HepG2 (cell line): ENCODE results near the gene FRMD8. TPM values are rescaled to one million over a fixed set of nuclear protein-coding genes. Genes with fewer than 3 reads are reported as not detected.
A peak's percentile ranks its signal among the peaks of the same experiment; 100 is the strongest.

Source experiments
- HCFC1 ChIP-seq: fragments of 150-350 bp; IDR thresholded peaks from 2 replicates; pipeline ENCODE4 v1.6.1; 2014; ENCODE audit warnings: low read depth, low read length
- HNRNPH1 ChIP-seq: fragments of 200-400 bp; formaldehyde crosslinking; optimal IDR thresholded peaks from 2 replicates; pipeline ENCODE3; 2017; ENCODE audit warnings: mild to moderate bottlenecking, low read depth, low read length
- HOXD1 ChIP-seq: sonication (generic); formaldehyde crosslinking; IDR thresholded peaks from 2 replicates; pipeline ENCODE4 v1.5.0; 2020; ENCODE audit warnings: missing genetic modification reagents
- PRPF4 ChIP-seq: fragments of 200-400 bp; formaldehyde crosslinking; IDR thresholded peaks from 2 replicates; pipeline ENCODE4 v1.6.1; 2016; ENCODE audit warnings: low read length, low read depth; ENCODE audit not compliant: poor library complexity, severe bottlenecking
- SP4 ChIP-seq: sonication (generic); formaldehyde crosslinking; IDR thresholded peaks from 2 replicates; pipeline ENCODE4 v1.8.1; 2023; ENCODE audit warnings: mild to moderate bottlenecking, missing genetic modification reagents
- YEATS4 ChIP-seq: sonication (generic); formaldehyde crosslinking; IDR thresholded peaks from 2 replicates; pipeline ENCODE4 v1.4.0; 2020; ENCODE audit warnings: missing genetic modification reagents, borderline replicate concordance
- ZKSCAN1 ChIP-seq: fragments of 150-350 bp; IDR thresholded peaks from 2 replicates; pipeline ENCODE4 v1.6.1; 2014; ENCODE audit warnings: low read length
- ZNF333 ChIP-seq: sonication (generic); formaldehyde crosslinking; IDR thresholded peaks from 2 replicates; pipeline ENCODE4 v1.4.0; 2020; ENCODE audit warnings: mild to moderate bottlenecking, missing genetic modification reagents, borderline replicate concordance
- ZNF530 ChIP-seq: sonication (generic); formaldehyde crosslinking; IDR thresholded peaks from 2 replicates; pipeline ENCODE4 v1.5.0; 2020; ENCODE audit warnings: low read depth, mild to moderate bottlenecking, missing genetic modification reagents
- polyA plus RNA-seq, 8 experiments: library from polyadenylated mRNA; depleted of rRNA in 3 of 8; stranded (reverse) in 7 of 8; unstranded in 1 of 8; fragments of >200 nt; fragmentation: Illumina TruSeq in 4 of 8; extraction: Trizol in 4 of 8; gene quantifications; 2 replicates each; pipeline versions ENCODE4 v1.2.1 to v1.2.3, GENCODE V29; 2011 to 2016; ENCODE audit warnings: low read depth in 4 of 8, missing spikeins in 1 of 8, mixed read lengths in 1 of 8; ENCODE audit not compliant: insufficient read depth in 1 of 8
- total RNA-seq, 5 experiments: library from RNA; depleted of rRNA; stranded (reverse); fragments of >200 nt; fragmentation: Illumina TruSeq; extraction: Trizol; gene quantifications; 2 replicates each; pipeline ENCODE4 v1.2.3, GENCODE V29; 2016; ENCODE audit warnings: low read depth in 1 of 5
- TF ChIP-seq, protein P1 (sequence below): sonication (generic); formaldehyde crosslinking; IDR thresholded peaks from 2 replicates; pipeline ENCODE4 v1.4.0; 2020; ENCODE audit warnings: mild to moderate bottlenecking, missing genetic modification reagents
- TF ChIP-seq, protein P2 (sequence below): sonication (generic); formaldehyde crosslinking; IDR thresholded peaks from 2 replicates; pipeline ENCODE4 v1.4.0; 2020; ENCODE audit warnings: missing genetic modification reagents, borderline replicate concordance
- TF ChIP-seq, protein P3 (sequence below): sonication (generic); formaldehyde crosslinking; IDR thresholded peaks from 2 replicates; pipeline ENCODE4 v1.4.0; 2020; ENCODE audit warnings: missing genetic modification reagents, mild to moderate bottlenecking, borderline replicate concordance
- TF ChIP-seq, protein P4 (sequence below): sonication (generic); formaldehyde crosslinking; IDR thresholded peaks from 2 replicates; pipeline ENCODE4 v1.4.0; 2020; ENCODE audit warnings: missing genetic modification reagents

FRMD8 gene
- total and polyA plus RNA-seq, 2 of the 13 experiments (the other 11 are each of a cell fraction or from before 2014, with no cell fraction given) = 5.8 to 20.6 TPM

DNA sequence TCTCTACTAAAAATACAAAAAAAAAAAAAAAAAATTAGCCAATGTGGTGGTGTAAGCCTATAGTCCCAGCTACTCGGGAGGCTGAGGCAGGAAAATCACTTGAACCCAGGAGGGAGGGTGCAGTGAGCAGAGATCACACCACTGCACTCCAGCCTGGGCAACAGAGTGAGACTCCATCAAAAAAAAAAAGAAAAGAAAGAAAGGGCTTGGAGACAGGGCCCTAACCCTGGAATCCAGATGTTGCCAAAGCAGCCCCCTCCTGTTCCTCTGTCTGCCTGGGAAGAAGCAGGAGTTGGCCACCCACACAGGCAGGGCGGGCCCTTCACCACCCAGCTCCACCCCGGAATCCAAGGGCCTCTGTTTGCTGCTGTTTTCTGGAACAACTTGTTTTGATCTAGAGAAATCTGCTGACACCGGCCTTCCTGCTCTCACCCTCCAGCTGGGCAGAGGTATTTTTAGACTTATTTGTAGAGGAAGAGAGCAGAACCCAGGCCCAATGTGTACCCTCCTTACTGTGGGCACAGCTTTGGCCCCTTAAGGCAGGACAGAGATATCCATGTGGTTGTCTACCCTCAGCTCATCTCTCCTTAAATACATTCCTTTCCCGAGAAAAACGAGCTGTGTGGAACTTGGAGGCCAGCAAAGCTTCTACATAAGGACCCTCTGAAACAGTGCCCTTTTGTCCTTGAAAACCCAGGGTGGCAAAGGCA lies 33.5 kb downstream of the FRMD8 start (continued):
- TF ChIP-seq, protein P1, sequence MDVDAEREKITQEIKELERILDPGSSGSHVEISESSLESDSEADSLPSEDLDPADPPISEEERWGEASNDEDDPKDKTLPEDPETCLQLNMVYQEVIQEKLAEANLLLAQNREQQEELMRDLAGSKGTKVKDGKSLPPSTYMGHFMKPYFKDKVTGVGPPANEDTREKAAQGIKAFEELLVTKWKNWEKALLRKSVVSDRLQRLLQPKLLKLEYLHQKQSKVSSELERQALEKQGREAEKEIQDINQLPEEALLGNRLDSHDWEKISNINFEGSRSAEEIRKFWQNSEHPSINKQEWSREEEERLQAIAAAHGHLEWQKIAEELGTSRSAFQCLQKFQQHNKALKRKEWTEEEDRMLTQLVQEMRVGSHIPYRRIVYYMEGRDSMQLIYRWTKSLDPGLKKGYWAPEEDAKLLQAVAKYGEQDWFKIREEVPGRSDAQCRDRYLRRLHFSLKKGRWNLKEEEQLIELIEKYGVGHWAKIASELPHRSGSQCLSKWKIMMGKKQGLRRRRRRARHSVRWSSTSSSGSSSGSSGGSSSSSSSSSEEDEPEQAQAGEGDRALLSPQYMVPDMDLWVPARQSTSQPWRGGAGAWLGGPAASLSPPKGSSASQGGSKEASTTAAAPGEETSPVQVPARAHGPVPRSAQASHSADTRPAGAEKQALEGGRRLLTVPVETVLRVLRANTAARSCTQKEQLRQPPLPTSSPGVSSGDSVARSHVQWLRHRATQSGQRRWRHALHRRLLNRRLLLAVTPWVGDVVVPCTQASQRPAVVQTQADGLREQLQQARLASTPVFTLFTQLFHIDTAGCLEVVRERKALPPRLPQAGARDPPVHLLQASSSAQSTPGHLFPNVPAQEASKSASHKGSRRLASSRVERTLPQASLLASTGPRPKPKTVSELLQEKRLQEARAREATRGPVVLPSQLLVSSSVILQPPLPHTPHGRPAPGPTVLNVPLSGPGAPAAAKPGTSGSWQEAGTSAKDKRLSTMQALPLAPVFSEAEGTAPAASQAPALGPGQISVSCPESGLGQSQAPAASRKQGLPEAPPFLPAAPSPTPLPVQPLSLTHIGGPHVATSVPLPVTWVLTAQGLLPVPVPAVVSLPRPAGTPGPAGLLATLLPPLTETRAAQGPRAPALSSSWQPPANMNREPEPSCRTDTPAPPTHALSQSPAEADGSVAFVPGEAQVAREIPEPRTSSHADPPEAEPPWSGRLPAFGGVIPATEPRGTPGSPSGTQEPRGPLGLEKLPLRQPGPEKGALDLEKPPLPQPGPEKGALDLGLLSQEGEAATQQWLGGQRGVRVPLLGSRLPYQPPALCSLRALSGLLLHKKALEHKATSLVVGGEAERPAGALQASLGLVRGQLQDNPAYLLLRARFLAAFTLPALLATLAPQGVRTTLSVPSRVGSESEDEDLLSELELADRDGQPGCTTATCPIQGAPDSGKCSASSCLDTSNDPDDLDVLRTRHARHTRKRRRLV (CRISPR knock-in tag) = no peak
- TF ChIP-seq HCFC1 = no peak
- no peak for TF ChIP-seq ZNF530 (CRISPR knock-in tag)
- TF ChIP-seq SP4 (CRISPR knock-in tag) = peak; percentile 40; the same call in 1 of the 2 replicates
- TF ChIP-seq, protein P2, sequence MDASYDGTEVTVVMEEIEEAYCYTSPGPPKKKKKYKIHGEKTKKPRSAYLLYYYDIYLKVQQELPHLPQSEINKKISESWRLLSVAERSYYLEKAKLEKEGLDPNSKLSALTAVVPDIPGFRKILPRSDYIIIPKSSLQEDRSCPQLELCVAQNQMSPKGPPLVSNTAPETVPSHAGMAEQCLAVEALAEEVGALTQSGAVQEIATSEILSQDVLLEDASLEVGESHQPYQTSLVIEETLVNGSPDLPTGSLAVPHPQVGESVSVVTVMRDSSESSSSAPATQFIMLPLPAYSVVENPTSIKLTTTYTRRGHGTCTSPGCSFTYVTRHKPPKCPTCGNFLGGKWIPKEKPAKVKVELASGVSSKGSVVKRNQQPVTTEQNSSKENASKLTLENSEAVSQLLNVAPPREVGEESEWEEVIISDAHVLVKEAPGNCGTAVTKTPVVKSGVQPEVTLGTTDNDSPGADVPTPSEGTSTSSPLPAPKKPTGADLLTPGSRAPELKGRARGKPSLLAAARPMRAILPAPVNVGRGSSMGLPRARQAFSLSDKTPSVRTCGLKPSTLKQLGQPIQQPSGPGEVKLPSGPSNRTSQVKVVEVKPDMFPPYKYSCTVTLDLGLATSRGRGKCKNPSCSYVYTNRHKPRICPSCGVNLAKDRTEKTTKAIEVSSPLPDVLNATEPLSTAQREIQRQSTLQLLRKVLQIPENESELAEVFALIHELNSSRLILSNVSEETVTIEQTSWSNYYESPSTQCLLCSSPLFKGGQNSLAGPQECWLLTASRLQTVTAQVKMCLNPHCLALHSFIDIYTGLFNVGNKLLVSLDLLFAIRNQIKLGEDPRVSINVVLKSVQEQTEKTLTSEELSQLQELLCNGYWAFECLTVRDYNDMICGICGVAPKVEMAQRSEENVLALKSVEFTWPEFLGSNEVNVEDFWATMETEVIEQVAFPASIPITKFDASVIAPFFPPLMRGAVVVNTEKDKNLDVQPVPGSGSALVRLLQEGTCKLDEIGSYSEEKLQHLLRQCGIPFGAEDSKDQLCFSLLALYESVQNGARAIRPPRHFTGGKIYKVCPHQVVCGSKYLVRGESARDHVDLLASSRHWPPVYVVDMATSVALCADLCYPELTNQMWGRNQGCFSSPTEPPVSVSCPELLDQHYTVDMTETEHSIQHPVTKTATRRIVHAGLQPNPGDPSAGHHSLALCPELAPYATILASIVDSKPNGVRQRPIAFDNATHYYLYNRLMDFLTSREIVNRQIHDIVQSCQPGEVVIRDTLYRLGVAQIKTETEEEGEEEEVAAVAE (CRISPR knock-in tag) = no peak
- TF ChIP-seq, protein P3, sequence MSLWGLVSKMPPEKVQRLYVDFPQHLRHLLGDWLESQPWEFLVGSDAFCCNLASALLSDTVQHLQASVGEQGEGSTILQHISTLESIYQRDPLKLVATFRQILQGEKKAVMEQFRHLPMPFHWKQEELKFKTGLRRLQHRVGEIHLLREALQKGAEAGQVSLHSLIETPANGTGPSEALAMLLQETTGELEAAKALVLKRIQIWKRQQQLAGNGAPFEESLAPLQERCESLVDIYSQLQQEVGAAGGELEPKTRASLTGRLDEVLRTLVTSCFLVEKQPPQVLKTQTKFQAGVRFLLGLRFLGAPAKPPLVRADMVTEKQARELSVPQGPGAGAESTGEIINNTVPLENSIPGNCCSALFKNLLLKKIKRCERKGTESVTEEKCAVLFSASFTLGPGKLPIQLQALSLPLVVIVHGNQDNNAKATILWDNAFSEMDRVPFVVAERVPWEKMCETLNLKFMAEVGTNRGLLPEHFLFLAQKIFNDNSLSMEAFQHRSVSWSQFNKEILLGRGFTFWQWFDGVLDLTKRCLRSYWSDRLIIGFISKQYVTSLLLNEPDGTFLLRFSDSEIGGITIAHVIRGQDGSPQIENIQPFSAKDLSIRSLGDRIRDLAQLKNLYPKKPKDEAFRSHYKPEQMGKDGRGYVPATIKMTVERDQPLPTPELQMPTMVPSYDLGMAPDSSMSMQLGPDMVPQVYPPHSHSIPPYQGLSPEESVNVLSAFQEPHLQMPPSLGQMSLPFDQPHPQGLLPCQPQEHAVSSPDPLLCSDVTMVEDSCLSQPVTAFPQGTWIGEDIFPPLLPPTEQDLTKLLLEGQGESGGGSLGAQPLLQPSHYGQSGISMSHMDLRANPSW (CRISPR knock-in tag) = no peak
- TF ChIP-seq ZNF333 (CRISPR knock-in tag) = no peak
- peak; percentile 87 for TF ChIP-seq HNRNPH1
- TF ChIP-seq HOXD1 = no peak
- no peak for TF ChIP-seq ZKSCAN1
- peak; percentile 40; the same call in 1 of the 2 replicates for TF ChIP-seq YEATS4 (CRISPR knock-in tag)
- TF ChIP-seq PRPF4 = no peak
- TF ChIP-seq, protein P4, sequence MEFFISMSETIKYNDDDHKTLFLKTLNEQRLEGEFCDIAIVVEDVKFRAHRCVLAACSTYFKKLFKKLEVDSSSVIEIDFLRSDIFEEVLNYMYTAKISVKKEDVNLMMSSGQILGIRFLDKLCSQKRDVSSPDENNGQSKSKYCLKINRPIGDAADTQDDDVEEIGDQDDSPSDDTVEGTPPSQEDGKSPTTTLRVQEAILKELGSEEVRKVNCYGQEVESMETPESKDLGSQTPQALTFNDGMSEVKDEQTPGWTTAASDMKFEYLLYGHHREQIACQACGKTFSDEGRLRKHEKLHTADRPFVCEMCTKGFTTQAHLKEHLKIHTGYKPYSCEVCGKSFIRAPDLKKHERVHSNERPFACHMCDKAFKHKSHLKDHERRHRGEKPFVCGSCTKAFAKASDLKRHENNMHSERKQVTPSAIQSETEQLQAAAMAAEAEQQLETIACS (CRISPR knock-in tag) = no peak
